HCT116 (cell line): ENCODE measurements around the gene ZNF521. TPM values are rescaled to one million over a fixed set of nuclear protein-coding genes. Genes with fewer than 3 reads are reported as not detected.

Experiments
- ATAC-seq: fragments of 200-7000 bp; cut with Tn5 transposase; 2 replicates; pipeline ENCODE4 v1.9.1; 2020; ENCODE audit warnings: mild to moderate bottlenecking, moderate library complexity
- BruUV-seq: library from RNA; stranded (reverse); fragments of 400-500 nt; replicated peaks from 2 replicates; lab custom pipeline; 2021; lab: Mats Ljungman, UMichigan
- CTCF ChIA-PET: fragments of 300-600 bp; sonication (Branson Sonifier 250); formaldehyde crosslinking; loops from one replicate; lab custom pipeline; 2021; ENCODE audit warnings: antibody characterized with exemption; lab: Charles Lee
- POLR2A ChIA-PET: fragments of 300-600, 350-600 bp; sonication (Branson Sonifier 250); formaldehyde crosslinking; loops from one replicate; lab custom pipeline; 2021; ENCODE audit warnings: antibody characterized with exemption; lab: Charles Lee
- RAD21 ChIA-PET, 2 experiments: fragments of 300-600 bp; sonication (Branson Sonifier 250); formaldehyde crosslinking; loops; one replicate each; lab custom pipeline; 2023; ENCODE audit warnings: low total read pairs in 2 of 2; ENCODE audit not compliant: uncharacterized antibody in 2 of 2, unreplicated experiment in 2 of 2, low non-redundant PET in 1 of 2; lab: Charles Lee
- DNase-seq: peaks from one replicate; pipeline ENCODE4 v3.0.0-alpha.2; 2010; ENCODE audit warnings: low read depth, low spot score
- H2AFZ ChIP-seq: fragments of 200-600 bp; shearing (Covaris generic), sonication (generic); 2 replicates; pipeline ENCODE4 v1.6.1; 2017; ENCODE audit warnings: low read depth, mixed run types, mixed read lengths, antibody characterized with exemption, low read length; ENCODE audit not compliant: poor library complexity, severe bottlenecking
- H3K27ac ChIP-seq: 2 replicates; pipeline ENCODE4 v1.5.1; 2012; ENCODE audit warnings: low read depth, low read length
- H3K27me3 ChIP-seq: fragments of 200-600 bp; sonication (generic); 2 replicates; pipeline ENCODE4 v1.6.1; 2016; ENCODE audit warnings: mixed run types, low read length, mixed read lengths; ENCODE audit not compliant: insufficient read depth
- H3K36me3 ChIP-seq, 2 experiments: fragments of 200-500 bp in 1 of 2; fragments of 200-600 bp in 1 of 2; sonication (Bioruptor generic) in 1 of 2; sonication (generic) in 1 of 2; 2 replicates each; pipeline versions ENCODE4 v1.5.1 to v1.6.1; 2014 to 2016; ENCODE audit warnings: low read length in 2 of 2, inconsistent platforms in 1 of 2, mixed read lengths in 1 of 2, mixed run types in 1 of 2; ENCODE audit not compliant: insufficient read depth in 2 of 2, control insufficient read depth in 1 of 2
- H3K4me1 ChIP-seq, 2 experiments: fragments of 200-600 bp in 1 of 2; sonication (generic) in 1 of 2; 2 replicates each; pipeline versions ENCODE4 v1.5.1 to v1.6.1; 2012 to 2017; ENCODE audit warnings: low read length in 2 of 2, inconsistent platforms in 1 of 2, mild to moderate bottlenecking in 1 of 2, mixed read lengths in 1 of 2, mixed run types in 1 of 2, moderate library complexity in 1 of 2; ENCODE audit not compliant: insufficient read depth in 2 of 2, control insufficient read depth in 1 of 2
- H3K4me2 ChIP-seq: fragments of 200-600 bp; sonication (generic); 2 replicates; pipeline ENCODE4 v1.6.1; 2017; ENCODE audit warnings: mixed run types, low read length, mixed read lengths
- H3K4me3 ChIP-seq, 2 experiments: fragments of 200-600 bp in 1 of 2; sonication (generic) in 1 of 2; replicated peaks in 1 of 2; 2 replicates each; pipeline ENCODE4 v1.5.1; 2011 to 2016; ENCODE audit warnings: low read length in 2 of 2, control low read depth in 1 of 2, low read depth in 1 of 2, mild to moderate bottlenecking in 1 of 2, mixed read lengths in 1 of 2, mixed run types in 1 of 2
- H3K79me2 ChIP-seq: fragments of 200-600 bp; sonication (generic); 2 replicates; pipeline ENCODE4 v1.6.1; 2017; ENCODE audit warnings: mild to moderate bottlenecking, mixed run types, low read length, moderate library complexity, mixed read lengths; ENCODE audit not compliant: insufficient read depth
- H3K9ac ChIP-seq: fragments of 200-600 bp; sonication (generic); 2 replicates; pipeline ENCODE4 v1.6.1; 2016; ENCODE audit warnings: low read length, mixed read lengths
- H3K9me2 ChIP-seq: fragments of 200-600 bp; sonication (generic), shearing (Covaris generic); 2 replicates; pipeline ENCODE4 v1.6.1; 2017; ENCODE audit warnings: mixed run types, mild to moderate bottlenecking, moderate library complexity; ENCODE audit not compliant: insufficient read depth
- H3K9me3 ChIP-seq, 2 experiments: fragments of 200-500 bp in 1 of 2; fragments of 200-600 bp in 1 of 2; sonication (Bioruptor generic) in 1 of 2; sonication (generic) in 1 of 2; 2 replicates each; pipeline ENCODE4 v1.6.1; 2014 to 2017; ENCODE audit warnings: low read length in 2 of 2, mixed read lengths in 2 of 2, inconsistent platforms in 1 of 2, low read depth in 1 of 2, mild to moderate bottlenecking in 1 of 2, mixed run types in 1 of 2, moderate library complexity in 1 of 2; ENCODE audit not compliant: control insufficient read depth in 1 of 2, insufficient read depth in 1 of 2
- H4K20me1 ChIP-seq: fragments of 200-600 bp; sonication (generic), shearing (Covaris generic); 2 replicates; pipeline ENCODE4 v1.6.1; 2017; ENCODE audit warnings: mixed run types, mild to moderate bottlenecking, moderate library complexity; ENCODE audit not compliant: insufficient read depth
- CBX3 ChIP-seq: IDR thresholded peaks from 2 replicates; pipeline ENCODE4 v1.6.1; 2012; ENCODE audit warnings: low read depth
- CEBPB ChIP-seq: IDR thresholded peaks from 2 replicates; pipeline ENCODE4 v1.6.1; 2012; ENCODE audit warnings: low read depth
- EGR1 ChIP-seq: IDR thresholded peaks from 2 replicates; pipeline ENCODE4 v1.6.1; 2012; ENCODE audit warnings: low read depth
- ELF1 ChIP-seq: IDR thresholded peaks from 2 replicates; pipeline ENCODE4 v1.6.1; 2012; ENCODE audit warnings: low read depth, borderline replicate concordance
- EZH2 ChIP-seq: fragments of 200-600 bp; sonication (generic); IDR thresholded peaks from 2 replicates; pipeline ENCODE4 v1.6.1; 2017; ENCODE audit warnings: antibody characterized with exemption, mixed run types
- EZH2phosphoT487 ChIP-seq: fragments of 200-600 bp; IDR thresholded peaks from 2 replicates; pipeline ENCODE4 v1.6.1; 2018; ENCODE audit warnings: antibody characterized with exemption, borderline replicate concordance
- FOSL1 ChIP-seq: IDR thresholded peaks from 2 replicates; pipeline ENCODE4 v1.6.1; 2012; ENCODE audit warnings: low read depth
- JUND ChIP-seq: IDR thresholded peaks from 2 replicates; pipeline ENCODE4 v1.6.1; 2012
- POLR2A ChIP-seq: IDR thresholded peaks from 2 replicates; pipeline ENCODE4 v1.7.0; 2011; ENCODE audit warnings: borderline replicate concordance; ENCODE audit not compliant: insufficient read depth, insufficient read length; ENCODE audit errors: extremely low read depth
- POLR2AphosphoS5 ChIP-seq: IDR thresholded peaks from 2 replicates; pipeline ENCODE4 v1.6.1; 2011; ENCODE audit warnings: mild to moderate bottlenecking, low read depth, low read length, moderate library complexity
- SIN3A ChIP-seq: IDR thresholded peaks from 2 replicates; pipeline ENCODE4 v1.6.1; 2012; ENCODE audit warnings: low read depth
- SP1 ChIP-seq: IDR thresholded peaks from 2 replicates; pipeline ENCODE4 v1.6.1; 2012; ENCODE audit warnings: low read depth
- SRF ChIP-seq: IDR thresholded peaks from 2 replicates; pipeline ENCODE4 v1.6.1; 2012; ENCODE audit warnings: low read depth
- TCF7L2 ChIP-seq: IDR thresholded peaks from 2 replicates; pipeline ENCODE4 v1.7.0; 2011; ENCODE audit warnings: borderline replicate concordance, inconsistent platforms; ENCODE audit not compliant: insufficient read depth, insufficient read length; ENCODE audit errors: extremely low read depth
- ZFX ChIP-seq: fragments of 450-650 bp; IDR thresholded peaks from 2 replicates; pipeline ENCODE4 v1.6.1; 2017
- ZNF274 ChIP-seq: fragments of 200-500 bp; sonication (Bioruptor generic); IDR thresholded peaks from 2 replicates; pipeline ENCODE4 v1.6.1; 2014; ENCODE audit warnings: mild to moderate bottlenecking, low read depth, low read length, inconsistent platforms
- intact Hi-C: fragments of 100-400 bp; cut with micrococcal nuclease; formaldehyde crosslinking; loops from 2 replicates; pipeline ENCODE4 v1.10.0; 2022
- total RNA-seq: library from RNA; stranded (reverse); gene quantifications from one replicate; pipeline ENCODE4 v1.2.1, GENCODE V29; 2021; ENCODE audit not compliant: unreplicated experiment
- TF ChIP-seq, protein P1 (sequence below): IDR thresholded peaks from 2 replicates; pipeline ENCODE4 v1.6.1; 2012
- TF ChIP-seq, protein P2 (sequence below): IDR thresholded peaks from 2 replicates; pipeline ENCODE4 v1.6.1; 2012
- TF ChIP-seq, protein P3 (sequence below), 3 experiments: fragments of 200-600 bp in 1 of 3; sonication (generic) in 1 of 3; IDR thresholded peaks in 2 of 3; conservative IDR thresholded peaks in 1 of 3; 2 replicates each; pipeline ENCODE4 v1.5.1; 2012 to 2017; ENCODE audit warnings: low read depth in 2 of 3, low read length in 2 of 3, antibody characterized with exemption in 1 of 3, borderline replicate concordance in 1 of 3, control low read depth in 1 of 3, mild to moderate bottlenecking in 1 of 3, mixed read lengths in 1 of 3, mixed run types in 1 of 3, moderate library complexity in 1 of 3; ENCODE audit not compliant: insufficient read depth in 1 of 3
- TF ChIP-seq, protein P4 (sequence below): IDR thresholded peaks from 2 replicates; pipeline ENCODE4 v1.6.1; 2011; ENCODE audit warnings: mild to moderate bottlenecking, low read length, moderate library complexity; ENCODE audit not compliant: insufficient replicate concordance; ENCODE audit errors: extremely low read depth

ZNF521 gene
- total RNA-seq, 1 experiment from 2014 or later: 0.10 TPM

DNA sequence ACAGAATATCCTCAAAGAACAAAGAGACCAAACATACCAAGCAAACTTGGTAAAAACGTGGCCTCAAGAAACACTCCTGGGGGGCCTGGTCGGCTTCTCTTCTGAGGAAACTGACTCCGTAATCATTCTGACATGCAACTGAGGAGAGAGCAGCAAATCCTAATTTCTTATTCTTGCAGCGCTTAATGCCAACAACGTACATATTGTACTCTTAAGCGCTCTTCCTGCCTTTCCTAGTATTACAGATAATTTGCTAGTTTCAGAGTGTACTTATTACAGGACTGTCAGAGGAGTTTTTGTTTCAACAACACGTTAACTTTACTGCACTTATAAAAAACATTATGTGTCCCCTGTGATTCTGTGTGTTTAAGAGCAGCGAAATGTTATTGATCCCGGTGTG lies 64.9 kb downstream of the ZNF521 start:
- H3K4me3 ChIP-seq: no peak overlapping the region
- H3K9me3 ChIP-seq: no peaks in the 10 kb centered on the region; a peak in 1 of 4 replicates
- RAD21 ChIA-PET: no interaction called here
- intact Hi-C loops: no loop called here
- no peaks in the 10 kb centered on the region for H3K79me2 ChIP-seq
- no peaks in the 10 kb centered on the region for H3K9me2 ChIP-seq
- no peak overlapping the region for H3K27ac ChIP-seq
- DNase-seq: no peak
- ATAC-seq: no peak
- H2AFZ ChIP-seq: no peak overlapping the region
- H3K9ac ChIP-seq: no peak overlapping the region
- POLR2A ChIA-PET: no interaction called here
- no TSS peak for BruUV-seq
- TF ChIP-seq, protein P1, sequence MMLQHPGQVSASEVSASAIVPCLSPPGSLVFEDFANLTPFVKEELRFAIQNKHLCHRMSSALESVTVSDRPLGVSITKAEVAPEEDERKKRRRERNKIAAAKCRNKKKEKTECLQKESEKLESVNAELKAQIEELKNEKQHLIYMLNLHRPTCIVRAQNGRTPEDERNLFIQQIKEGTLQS: no peak
- TF ChIP-seq ZFX (no peak), FOSL1 (no peak), POLR2A (no peak), POLR2AphosphoS5 (no peak), SP1 (no peak), EZH2phosphoT487 (no peak), CBX3 (no peak), ZNF274 (no peak), CEBPB (no peak), SIN3A (no peak), JUND (no peak), TCF7L2 (no peak), SRF (no peak), ELF1 (no peak), EGR1 (no peak), EZH2 (no peak)
- TF ChIP-seq, protein P2, sequence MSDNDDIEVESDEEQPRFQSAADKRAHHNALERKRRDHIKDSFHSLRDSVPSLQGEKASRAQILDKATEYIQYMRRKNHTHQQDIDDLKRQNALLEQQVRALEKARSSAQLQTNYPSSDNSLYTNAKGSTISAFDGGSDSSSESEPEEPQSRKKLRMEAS: no peak
- TF ChIP-seq, protein P3, sequence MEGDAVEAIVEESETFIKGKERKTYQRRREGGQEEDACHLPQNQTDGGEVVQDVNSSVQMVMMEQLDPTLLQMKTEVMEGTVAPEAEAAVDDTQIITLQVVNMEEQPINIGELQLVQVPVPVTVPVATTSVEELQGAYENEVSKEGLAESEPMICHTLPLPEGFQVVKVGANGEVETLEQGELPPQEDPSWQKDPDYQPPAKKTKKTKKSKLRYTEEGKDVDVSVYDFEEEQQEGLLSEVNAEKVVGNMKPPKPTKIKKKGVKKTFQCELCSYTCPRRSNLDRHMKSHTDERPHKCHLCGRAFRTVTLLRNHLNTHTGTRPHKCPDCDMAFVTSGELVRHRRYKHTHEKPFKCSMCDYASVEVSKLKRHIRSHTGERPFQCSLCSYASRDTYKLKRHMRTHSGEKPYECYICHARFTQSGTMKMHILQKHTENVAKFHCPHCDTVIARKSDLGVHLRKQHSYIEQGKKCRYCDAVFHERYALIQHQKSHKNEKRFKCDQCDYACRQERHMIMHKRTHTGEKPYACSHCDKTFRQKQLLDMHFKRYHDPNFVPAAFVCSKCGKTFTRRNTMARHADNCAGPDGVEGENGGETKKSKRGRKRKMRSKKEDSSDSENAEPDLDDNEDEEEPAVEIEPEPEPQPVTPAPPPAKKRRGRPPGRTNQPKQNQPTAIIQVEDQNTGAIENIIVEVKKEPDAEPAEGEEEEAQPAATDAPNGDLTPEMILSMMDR (IDR thresholded peaks at IDR 0.05 in 2 of 3, conservative IDR thresholded peaks at IDR 0.05 in 1 of 3; ENCODE audit: borderline replicate concordance in 1 of 3, insufficient read depth in 1 of 3, low read depth in 2 of 3, low read length in 2 of 3): no peak
- TF ChIP-seq, protein P4, sequence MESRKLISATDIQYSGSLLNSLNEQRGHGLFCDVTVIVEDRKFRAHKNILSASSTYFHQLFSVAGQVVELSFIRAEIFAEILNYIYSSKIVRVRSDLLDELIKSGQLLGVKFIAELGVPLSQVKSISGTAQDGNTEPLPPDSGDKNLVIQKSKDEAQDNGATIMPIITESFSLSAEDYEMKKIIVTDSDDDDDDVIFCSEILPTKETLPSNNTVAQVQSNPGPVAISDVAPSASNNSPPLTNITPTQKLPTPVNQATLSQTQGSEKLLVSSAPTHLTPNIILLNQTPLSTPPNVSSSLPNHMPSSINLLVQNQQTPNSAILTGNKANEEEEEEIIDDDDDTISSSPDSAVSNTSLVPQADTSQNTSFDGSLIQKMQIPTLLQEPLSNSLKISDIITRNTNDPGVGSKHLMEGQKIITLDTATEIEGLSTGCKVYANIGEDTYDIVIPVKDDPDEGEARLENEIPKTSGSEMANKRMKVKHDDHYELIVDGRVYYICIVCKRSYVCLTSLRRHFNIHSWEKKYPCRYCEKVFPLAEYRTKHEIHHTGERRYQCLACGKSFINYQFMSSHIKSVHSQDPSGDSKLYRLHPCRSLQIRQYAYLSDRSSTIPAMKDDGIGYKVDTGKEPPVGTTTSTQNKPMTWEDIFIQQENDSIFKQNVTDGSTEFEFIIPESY: no peak
- H3K27me3 ChIP-seq: 0 out of 2 replicates have a peak, but pooled peaks cover 5% of the 10 kb centered on the region
- CTCF ChIA-PET: no interaction called here
- H3K4me1 ChIP-seq: no peaks in the 10 kb centered on the region
- H3K4me2 ChIP-seq: no peak overlapping the region
- H4K20me1 ChIP-seq: no peaks in the 10 kb centered on the region
- no peaks in the 10 kb centered on the region for H3K36me3 ChIP-seq
